ENCODE results near the gene SPHK2.
"Not testable (repeated sequence)": the region's sequence is repeated elsewhere in the genome, so short reads cannot be mapped to it uniquely, and the experiment has no call there.

The SPHK2 gene

DNA sequence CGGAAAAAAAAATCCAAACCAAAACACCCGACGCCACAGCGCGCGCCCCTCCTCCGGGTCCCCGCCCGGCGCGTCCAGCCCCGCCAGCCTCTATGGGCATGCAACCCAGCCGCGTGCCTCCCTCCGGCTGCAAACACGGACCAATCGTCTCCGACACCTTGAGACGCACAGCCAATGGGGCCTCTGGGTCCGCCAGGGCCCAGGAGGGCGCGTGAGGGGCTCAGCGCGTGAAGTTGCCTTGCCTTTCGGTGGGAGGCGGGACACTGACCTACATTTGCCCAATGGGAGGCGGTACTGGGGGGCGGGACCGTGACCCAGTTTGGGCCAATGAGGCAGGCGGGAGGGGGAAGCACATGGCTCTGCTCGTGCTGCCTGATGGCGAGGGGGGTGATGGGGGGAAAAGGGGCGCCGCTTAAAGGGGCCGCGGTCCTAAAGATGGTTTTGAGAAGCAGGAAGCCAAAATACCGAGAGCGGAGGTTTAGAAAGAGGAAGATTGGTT lies 18.2 kb downstream of the SPHK2 start:
- peak; percentile 99 for DNase-seq

DNA sequence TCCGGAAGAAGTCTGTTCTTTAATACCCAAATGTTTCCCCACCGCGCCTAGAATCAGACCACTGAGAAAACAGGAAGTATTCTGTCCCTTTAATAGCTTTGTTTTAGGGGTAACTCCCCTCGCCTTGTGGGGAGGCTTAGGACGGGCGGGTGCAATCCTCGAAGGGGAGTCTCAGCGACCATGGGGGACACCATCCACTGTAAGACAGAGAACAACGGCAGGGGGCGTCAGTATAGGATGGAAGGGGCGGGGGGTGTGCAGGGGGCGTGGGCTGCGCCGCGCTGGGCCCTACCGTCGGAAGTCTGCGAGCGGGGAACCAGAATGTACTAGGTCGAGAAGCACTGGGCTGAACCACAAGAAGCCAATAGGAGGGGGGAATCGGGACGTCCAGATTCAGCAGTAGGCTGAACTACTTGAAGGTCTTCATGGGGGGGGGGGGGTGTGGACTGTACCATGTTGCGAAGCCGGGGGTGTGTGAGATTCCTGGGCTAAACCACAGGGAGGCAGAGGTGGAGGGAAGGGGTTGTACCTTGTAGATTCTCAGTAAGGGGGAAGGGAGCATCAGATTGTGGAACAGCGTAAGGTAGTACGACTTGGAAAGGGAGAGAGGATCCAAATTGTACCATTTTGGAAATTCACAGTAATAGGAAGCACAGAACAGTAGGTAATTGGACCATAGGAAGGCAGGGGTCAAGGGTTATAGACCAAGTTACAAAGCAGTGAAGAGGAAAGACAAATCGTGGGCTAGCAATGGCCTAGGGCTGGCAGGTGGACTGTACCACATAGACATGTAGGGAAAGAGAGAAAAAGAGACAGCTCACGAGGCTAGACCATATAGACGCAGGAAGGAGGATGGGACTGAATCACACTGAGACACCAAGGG lies 18.9 kb downstream of the SPHK2 start:
- DNase-seq, result peak; percentile 73

DNA sequence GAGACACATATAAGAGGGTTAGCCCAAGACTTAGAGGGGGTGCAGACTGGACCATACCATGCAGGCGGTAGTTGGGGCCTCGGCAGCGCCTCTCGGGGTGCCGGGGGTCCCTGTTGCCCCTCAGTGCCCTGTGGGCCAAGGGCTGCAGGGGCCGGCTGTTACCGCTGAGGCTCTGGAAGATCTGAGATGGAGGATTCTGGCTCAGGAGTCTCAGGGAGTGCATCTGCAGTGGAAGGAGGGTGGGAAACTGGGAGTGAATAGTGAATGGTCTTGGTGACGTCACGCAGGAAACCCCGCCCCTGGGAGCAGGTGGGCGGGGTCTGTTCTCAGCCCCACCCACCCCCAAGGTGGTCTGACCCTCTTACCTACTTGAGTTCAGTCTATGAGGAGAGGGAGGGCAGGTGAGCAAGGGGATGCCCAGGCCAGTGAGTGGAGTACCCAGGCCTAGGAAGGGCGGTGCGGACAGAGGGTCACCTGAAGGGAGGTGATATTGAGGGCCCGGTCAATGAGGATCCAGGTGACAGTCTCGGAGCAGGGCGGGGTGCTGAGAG lies 19.6 kb downstream of the SPHK2 start:
- DNase-seq, result no peak

DNA sequence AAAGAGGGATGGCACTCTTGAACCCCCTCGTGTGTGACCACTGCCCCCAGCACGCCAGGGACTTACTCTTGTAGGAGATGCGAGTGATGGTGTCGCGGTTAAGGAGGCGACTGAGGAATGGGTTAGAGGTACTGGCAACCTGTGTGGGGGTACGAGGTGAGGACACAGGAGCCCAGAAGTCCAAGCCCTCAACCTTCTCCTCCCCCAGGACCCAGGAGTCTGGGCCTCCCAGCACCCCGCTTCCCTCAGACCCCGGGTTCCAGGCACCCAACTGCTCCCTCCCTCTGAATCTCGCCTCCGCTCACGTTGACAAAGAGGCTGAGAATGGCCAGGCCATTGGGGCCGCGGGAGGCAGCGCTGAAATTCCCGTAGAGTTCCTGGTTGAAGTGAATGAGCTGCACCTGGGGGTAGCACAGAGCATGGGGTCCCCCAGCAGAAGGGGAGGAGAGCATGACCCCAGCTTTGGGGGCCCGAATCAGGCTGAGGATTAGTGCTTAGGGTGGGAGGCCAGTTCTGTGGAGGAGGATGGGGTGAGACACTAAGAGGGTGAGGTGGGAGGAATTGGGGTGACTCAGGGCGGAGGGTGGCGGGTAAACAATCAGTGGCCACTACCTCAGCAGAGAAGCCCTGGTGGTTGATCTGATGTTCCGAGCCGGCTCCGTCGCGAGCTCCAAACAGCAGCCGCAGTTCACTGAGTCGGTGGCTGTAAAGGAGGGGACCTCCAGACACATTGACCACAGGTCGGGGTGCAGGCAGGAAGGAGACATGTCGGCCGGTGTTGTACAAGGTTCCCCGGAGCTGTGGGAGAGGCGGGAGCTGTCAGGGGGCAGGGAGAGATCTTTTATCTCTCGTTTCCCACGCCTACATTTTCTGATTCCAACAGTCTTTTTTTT lies 20.4 kb downstream of the SPHK2 start:
- DNase-seq, result no peak

GRCh38 chr19:48641850-48642249 lies 22.5 kb downstream of the SPHK2 start:
- DNase-seq, result no peak

GRCh38 chr19:48642862-48643261 lies 23.6 kb downstream of the SPHK2 start:
- no peak for DNase-seq

GRCh38 chr19:48644355-48644754 lies 25.0 kb downstream of the SPHK2 start:
- no peak for DNase-seq

GRCh38 chr19:48644839-48645619 lies 25.7 kb downstream of the SPHK2 start:
- peak; percentile 65 for DNase-seq

DNA sequence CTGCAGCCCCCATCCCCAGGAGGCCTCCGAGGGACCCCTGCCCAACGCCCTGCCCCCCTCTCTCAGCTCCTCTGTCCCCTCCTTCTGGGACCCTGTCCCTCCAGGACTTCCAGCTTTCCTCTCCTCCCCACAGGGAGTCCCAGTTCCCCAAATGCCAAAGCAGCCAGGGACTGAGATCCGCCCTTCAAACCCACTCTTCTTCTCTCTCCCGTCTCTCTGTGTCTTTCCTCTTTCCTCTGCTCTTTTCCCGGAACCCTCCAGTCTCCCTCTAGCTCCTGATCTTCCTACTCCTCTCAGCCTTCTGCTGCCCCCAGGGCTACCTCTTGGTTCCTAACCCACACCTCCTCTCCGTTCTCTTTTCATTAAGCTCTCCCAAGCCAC lies 26.3 kb downstream of the SPHK2 start:
- no peak for DNase-seq

GRCh38 chr19:48646001-48646721 lies 26.9 kb downstream of the SPHK2 start, which contains the start of gene CA11:
CA11 (minus strand) TSS chr19:48646187; CDS start chr19:48645632, 555 bp downstream.
- peak; percentile 86 for DNase-seq

DNA sequence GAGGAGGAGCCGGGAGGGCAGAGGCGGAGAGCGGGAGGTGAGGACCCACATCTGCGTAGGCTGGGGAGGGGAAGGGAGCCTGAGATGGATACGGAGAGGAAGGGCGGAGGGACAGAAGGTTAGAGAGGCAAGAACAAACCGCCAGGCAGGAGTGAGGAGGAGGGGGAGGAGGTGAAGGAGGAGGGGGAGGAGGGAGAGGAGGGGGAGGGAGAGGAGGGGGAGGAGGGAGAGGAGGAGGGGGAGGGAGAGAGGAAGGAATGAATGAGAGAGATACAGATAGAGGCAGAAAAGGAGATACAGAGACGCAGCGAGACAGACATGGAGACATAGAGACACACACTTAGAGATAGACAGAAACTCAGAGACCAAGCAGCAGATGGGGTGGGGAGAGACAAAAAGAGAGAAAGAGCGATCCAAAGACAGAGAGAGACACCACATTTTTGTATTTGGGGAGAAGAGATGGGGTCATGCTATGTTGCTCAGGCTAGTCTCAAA lies 27.5 kb downstream of the SPHK2 start:
- DNase-seq, result no peak

GRCh38 chr19:48648134-48648533 lies 28.8 kb downstream of the SPHK2 start:
- DNase-seq, result no peak

DNA sequence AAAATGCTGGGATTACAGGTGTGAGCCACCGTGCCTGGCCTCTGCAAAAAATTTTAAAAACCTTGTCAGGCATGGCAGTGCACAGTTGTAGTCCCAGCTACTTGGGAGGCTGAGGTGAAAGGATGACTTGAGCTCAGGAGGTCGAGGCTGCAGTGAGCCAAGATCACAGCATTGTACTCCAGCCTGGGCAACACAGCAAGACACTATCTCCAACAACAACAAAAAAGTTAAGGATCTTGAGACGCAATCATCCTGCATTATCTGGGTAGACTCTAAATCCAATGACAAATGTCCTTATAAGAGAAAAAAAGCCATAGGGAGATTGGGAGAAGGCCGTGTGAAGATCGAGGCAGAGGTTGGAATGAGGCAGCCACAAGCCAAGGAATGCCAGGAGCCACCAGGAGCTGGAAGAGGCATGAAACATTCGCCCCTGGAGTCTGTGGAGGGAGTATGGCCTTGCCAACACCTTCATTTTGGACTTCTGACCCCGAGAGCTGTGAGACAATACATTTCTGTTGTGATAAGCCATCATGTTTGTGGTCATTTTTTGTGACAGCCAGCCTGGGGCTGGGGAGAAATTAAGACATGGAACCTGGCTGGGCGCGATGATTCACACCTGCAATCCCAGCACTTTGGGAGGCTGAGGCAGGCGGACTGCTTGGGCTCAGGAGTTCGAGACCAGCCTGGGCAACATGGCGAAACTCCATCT lies 31.8 kb downstream of the SPHK2 start:
- DNase-seq, result no peak

GRCh38 chr19:48651683-48652048 lies 32.4 kb downstream of the SPHK2 start:
- DNase-seq, result no peak

DNA sequence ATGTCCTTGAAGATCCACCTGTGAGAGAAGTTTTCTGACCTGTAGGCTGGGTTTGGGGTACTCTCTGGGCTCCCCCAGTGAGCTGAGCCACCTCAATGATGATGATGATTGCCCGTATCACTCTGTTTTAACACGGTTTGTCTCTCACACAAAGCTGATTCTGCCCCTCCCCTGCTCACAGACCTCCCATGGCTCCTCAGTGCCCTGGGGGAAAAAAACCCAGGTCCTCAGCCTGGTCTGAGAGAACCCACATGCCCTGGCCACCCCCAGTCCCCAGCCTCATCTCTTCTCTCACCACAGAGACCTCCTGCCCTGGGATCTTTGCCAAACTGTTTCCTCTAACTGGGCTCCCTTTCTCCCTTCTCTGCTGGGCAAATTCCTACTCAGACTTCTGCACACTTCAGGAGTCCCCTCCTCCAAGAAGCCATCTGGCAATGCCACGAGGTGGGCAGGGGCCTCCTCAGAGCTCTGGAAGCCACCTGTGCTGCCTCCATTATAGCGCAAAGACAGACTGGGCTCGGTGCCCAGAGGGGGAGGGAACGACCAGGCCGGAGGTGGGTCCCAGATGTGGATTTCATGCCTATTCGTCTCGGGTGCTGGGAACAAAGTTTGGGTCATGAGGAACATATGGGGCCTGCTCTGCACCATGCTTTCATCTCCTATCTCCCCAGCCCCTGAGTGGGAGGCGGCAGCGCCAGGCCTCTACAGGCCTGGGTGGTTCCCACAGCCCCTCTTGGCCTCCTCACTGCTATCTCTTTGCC lies 35.2 kb downstream of the SPHK2 start:
- DNase-seq, result no peak

DNA sequence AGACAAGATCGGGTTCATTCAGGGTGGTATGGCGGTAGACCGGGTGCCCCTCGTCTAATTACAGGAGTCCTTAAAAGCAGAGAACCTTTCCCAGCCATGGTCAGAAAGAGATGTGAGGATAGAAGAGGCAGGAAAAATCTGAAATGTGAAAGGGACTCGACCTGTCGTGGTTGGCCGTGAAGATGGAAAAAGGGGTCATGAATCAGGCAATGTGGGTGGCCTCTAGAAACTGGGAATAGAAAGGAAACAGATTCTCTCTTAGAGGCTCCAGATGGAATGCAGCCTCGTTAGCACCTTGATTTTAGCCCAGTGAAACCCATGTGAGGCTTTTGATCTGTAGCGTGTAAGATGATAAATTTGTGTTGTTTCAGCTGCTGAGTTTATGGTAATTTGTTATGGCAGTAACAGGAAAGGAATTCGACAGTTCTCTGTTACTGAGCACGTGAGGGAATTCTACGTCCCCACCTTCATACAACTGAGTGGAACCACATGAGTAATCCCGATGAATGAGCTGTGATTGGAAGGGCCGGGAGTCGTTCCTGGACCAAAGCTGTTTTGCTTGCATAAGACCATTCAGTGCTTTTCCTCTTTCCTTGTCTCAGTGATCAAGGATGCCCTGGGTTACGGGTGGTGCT lies 37.7 kb downstream of the SPHK2 start:
- DNase-seq, result no peak

DNA sequence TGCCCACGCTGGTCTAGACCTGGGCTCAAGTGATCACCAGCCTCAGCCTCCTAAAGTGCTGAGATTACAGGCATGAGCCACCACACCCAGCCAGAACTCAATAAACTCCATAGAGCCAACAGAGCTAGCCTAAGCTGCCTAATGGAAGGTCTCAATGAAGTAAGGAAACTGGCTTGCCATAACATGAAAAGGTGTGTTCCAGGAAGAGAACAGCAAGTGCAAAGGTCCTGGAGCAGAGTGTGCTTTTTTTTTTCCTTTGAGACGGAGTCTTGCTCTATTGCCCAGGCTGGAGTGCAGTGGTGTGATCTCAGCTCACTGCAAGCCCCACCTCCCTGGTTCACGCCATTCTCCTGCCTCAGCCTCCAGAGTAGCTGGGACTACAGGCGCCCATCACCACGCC lies 38.5 kb downstream of the SPHK2 start:
- not testable (repeated sequence) for DNase-seq

DNA sequence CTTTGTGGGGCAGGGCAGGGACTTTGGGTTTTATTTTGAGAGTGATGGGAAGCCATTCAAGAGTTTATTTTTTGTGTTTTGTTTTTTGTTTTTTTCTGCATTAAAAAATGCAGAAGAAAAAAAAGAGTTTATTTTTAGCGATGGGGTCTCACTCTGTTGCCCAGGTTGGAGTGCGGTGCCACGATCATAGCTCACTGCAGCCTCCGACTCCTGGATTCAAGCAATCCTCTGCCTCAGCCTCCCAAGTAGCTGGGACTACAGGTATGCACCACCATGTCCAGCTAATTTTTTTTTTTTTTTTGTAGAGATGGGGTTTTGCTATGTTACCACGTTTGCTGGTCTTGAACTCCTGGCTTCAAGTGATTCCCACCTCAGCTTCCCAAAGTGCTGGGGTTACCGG lies 39.2 kb downstream of the SPHK2 start:
- no peak for DNase-seq

DNA sequence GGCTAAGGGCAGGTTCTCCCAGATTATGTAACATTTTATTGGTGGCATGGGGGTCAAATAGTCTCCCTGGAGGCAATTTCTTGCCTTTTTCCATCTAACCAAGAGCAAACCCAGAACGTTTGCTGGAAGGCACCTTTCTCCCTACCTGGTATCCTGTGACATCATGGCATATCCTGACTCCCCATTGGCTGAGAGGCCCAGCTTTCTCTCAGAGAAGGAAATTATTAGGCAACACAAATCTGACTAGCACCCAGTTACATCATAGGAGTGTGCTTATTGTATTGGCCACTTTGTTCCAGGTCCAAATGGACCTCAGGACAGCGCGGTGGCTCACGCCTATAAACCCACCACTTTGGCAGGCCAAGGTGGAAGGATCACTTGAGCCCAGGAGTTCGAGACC lies 40.5 kb downstream of the SPHK2 start:
- no peak for DNase-seq

All from activated CD4-positive, alpha-beta T cell treated with anti-CD3 and anti-CD28 coated beads for 1 hour (primary cell).